ENCODE measurements around the gene C2CD4C. TPM values are rescaled to one million over a fixed set of nuclear protein-coding genes. Genes with fewer than 3 reads are reported as not detected.

Gene C2CD4C
- total RNA-seq, 1 experiment from 2014 or later = 9.8 TPM

DNA sequence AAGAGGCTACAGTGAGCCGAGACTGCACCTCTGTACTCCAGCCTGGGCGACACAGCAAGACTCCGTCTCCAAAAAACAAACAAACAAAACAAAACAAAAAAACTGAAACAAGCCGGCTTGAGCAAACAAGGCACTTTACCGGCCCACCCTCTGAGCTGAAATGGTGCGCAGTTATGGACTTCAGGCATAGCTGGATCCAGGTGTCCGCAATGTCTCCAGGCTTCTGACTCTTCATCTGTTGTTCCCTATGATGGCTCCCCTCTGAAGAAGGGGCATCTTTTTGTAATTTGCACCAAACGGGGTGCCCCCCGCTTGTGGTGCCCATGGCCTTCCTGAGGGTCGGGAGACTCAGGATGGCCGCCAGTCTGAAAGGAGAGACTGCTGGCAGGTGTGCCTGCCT is 6.2 kb downstream of the C2CD4C start:
- peak overlapping the region; percentile 72; the same call in 1 of the 2 replicates for H3K27ac Mint-ChIP-seq
- H3K27me3 Mint-ChIP-seq (ENCODE audit: low read depth) = no peaks in the 10 kb centered on the region; the same call in 1 of the 2 replicates
- ATAC-seq = no peak
- no peaks in the 10 kb centered on the region for H3K4me1 Mint-ChIP-seq
- DNase-seq (ENCODE audit: low spot score) = no peak
- TF ChIP-seq GTF2I (CRISPR knock-in tag; conservative IDR thresholded peaks at IDR 0.05) (peak; percentile 76; the same call in 1 of the 2 replicates), FOXP1 (CRISPR knock-in tag; IDR thresholded peaks at IDR 0.05; ENCODE audit: borderline replicate concordance) (no peak)
- no peaks in the 10 kb centered on the region for H3K36me3 Mint-ChIP-seq
- POLR2A ChIA-PET = no interaction called here
- no peak overlapping the region for H3K4me3 Mint-ChIP-seq
- H3K9me3 Mint-ChIP-seq = no peaks in the 10 kb centered on the region
- CTCF ChIA-PET = interaction anchor here (1.5 to 2.2 kb wide), 3 partner anchors 9 to 77 kb away, joined by 4 to 8 read pairs (median 7); no protein-coding TSS in a partner anchor

DNA sequence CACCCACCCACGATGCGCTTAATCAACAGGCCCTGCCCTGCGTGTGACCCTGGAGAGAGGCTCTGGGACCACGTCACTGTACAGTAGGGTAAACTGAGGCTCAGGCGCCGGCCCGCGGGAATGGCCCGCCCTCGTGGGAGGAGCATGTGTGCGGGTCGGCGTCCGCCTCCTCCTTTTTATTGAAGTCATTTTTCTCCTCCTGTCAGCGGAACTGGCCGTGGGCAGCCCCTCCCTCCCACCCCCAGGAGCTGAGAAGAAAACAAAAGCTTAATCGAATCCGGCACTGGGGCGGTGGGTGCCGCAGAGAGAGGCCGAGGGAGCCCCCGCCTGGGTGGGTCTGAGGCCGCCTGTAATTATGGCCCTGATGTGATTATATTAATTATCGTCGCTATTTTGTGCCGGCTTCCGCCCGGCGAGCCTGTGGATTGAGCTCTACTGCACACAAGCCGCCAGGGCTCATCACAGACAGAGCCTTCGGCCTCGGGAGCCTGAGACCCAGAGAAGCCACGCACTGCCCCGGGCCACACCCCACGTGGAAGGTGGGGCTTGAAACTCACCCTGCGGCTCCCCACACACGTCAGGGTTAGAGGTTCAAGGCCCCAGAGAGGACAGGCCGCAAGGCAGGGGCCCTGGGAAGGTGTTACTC is 7.0 kb downstream of the C2CD4C start:
- no peak for ATAC-seq
- CTCF ChIA-PET = interaction anchor here (2.2 kb wide), 2 partner anchors 10 to 18 kb away, joined by 7 to 8 read pairs; no protein-coding TSS in a partner anchor
- Mint-ChIP-seq H3K4me3 (no peak overlapping the region), H3K36me3 (no peaks in the 10 kb centered on the region), H3K27ac (no peak overlapping the region), H3K9me3 (no peaks in the 10 kb centered on the region; the same call in 1 of the 2 replicates), H3K27me3 (ENCODE audit: low read depth) (no peaks in the 10 kb centered on the region; the same call in 1 of the 2 replicates), H3K4me1 (no peaks in the 10 kb centered on the region)
- DNase-seq (ENCODE audit: low spot score) = no peak
- POLR2A ChIA-PET = no interaction called here
- TF ChIP-seq TEAD1 (CRISPR knock-in tag; IDR thresholded peaks at IDR 0.05) (no peak), NFE2L1 (CRISPR knock-in tag; IDR thresholded peaks at IDR 0.05) (no peak), ATF1 (CRISPR knock-in tag; IDR thresholded peaks at IDR 0.05) (no peak), NR3C1 (CRISPR knock-in tag; conservative IDR thresholded peaks at IDR 0.05; ENCODE audit: low read depth) (no peak), RELA (CRISPR knock-in tag; IDR thresholded peaks at IDR 0.05; ENCODE audit: borderline replicate concordance) (no peak), FOXJ3 (CRISPR knock-in tag; IDR thresholded peaks at IDR 0.05; ENCODE audit: borderline replicate concordance) (no peak), GTF2I (CRISPR knock-in tag; conservative IDR thresholded peaks at IDR 0.05) (no peak), OVOL2 (CRISPR knock-in tag; IDR thresholded peaks at IDR 0.05; ENCODE audit: borderline replicate concordance) (no peak), FOXK1 (CRISPR knock-in tag; IDR thresholded peaks at IDR 0.05) (no peak), TP53 (CRISPR knock-in tag; IDR thresholded peaks at IDR 0.05) (no peak)
- TF ChIP-seq, protein P1, sequence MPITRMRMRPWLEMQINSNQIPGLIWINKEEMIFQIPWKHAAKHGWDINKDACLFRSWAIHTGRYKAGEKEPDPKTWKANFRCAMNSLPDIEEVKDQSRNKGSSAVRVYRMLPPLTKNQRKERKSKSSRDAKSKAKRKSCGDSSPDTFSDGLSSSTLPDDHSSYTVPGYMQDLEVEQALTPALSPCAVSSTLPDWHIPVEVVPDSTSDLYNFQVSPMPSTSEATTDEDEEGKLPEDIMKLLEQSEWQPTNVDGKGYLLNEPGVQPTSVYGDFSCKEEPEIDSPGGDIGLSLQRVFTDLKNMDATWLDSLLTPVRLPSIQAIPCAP (CRISPR knock-in tag; IDR thresholded peaks at IDR 0.05) = no peak
- TF ChIP-seq, protein P2, sequence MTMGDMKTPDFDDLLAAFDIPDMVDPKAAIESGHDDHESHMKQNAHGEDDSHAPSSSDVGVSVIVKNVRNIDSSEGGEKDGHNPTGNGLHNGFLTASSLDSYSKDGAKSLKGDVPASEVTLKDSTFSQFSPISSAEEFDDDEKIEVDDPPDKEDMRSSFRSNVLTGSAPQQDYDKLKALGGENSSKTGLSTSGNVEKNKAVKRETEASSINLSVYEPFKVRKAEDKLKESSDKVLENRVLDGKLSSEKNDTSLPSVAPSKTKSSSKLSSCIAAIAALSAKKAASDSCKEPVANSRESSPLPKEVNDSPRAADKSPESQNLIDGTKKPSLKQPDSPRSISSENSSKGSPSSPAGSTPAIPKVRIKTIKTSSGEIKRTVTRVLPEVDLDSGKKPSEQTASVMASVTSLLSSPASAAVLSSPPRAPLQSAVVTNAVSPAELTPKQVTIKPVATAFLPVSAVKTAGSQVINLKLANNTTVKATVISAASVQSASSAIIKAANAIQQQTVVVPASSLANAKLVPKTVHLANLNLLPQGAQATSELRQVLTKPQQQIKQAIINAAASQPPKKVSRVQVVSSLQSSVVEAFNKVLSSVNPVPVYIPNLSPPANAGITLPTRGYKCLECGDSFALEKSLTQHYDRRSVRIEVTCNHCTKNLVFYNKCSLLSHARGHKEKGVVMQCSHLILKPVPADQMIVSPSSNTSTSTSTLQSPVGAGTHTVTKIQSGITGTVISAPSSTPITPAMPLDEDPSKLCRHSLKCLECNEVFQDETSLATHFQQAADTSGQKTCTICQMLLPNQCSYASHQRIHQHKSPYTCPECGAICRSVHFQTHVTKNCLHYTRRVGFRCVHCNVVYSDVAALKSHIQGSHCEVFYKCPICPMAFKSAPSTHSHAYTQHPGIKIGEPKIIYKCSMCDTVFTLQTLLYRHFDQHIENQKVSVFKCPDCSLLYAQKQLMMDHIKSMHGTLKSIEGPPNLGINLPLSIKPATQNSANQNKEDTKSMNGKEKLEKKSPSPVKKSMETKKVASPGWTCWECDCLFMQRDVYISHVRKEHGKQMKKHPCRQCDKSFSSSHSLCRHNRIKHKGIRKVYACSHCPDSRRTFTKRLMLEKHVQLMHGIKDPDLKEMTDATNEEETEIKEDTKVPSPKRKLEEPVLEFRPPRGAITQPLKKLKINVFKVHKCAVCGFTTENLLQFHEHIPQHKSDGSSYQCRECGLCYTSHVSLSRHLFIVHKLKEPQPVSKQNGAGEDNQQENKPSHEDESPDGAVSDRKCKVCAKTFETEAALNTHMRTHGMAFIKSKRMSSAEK (CRISPR knock-in tag; IDR thresholded peaks at IDR 0.05; ENCODE audit: borderline replicate concordance) = no peak
- TF ChIP-seq, protein P3, sequence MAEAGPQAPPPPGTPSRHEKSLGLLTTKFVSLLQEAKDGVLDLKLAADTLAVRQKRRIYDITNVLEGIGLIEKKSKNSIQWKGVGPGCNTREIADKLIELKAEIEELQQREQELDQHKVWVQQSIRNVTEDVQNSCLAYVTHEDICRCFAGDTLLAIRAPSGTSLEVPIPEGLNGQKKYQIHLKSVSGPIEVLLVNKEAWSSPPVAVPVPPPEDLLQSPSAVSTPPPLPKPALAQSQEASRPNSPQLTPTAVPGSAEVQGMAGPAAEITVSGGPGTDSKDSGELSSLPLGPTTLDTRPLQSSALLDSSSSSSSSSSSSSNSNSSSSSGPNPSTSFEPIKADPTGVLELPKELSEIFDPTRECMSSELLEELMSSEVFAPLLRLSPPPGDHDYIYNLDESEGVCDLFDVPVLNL (CRISPR knock-in tag; IDR thresholded peaks at IDR 0.05; ENCODE audit: borderline replicate concordance, low read depth) = no peak
- TF ChIP-seq, protein P4, sequence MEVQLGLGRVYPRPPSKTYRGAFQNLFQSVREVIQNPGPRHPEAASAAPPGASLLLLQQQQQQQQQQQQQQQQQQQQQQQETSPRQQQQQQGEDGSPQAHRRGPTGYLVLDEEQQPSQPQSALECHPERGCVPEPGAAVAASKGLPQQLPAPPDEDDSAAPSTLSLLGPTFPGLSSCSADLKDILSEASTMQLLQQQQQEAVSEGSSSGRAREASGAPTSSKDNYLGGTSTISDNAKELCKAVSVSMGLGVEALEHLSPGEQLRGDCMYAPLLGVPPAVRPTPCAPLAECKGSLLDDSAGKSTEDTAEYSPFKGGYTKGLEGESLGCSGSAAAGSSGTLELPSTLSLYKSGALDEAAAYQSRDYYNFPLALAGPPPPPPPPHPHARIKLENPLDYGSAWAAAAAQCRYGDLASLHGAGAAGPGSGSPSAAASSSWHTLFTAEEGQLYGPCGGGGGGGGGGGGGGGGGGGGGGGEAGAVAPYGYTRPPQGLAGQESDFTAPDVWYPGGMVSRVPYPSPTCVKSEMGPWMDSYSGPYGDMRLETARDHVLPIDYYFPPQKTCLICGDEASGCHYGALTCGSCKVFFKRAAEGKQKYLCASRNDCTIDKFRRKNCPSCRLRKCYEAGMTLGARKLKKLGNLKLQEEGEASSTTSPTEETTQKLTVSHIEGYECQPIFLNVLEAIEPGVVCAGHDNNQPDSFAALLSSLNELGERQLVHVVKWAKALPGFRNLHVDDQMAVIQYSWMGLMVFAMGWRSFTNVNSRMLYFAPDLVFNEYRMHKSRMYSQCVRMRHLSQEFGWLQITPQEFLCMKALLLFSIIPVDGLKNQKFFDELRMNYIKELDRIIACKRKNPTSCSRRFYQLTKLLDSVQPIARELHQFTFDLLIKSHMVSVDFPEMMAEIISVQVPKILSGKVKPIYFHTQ (CRISPR knock-in tag; IDR thresholded peaks at IDR 0.05) = no peak
- TF ChIP-seq, protein P5, sequence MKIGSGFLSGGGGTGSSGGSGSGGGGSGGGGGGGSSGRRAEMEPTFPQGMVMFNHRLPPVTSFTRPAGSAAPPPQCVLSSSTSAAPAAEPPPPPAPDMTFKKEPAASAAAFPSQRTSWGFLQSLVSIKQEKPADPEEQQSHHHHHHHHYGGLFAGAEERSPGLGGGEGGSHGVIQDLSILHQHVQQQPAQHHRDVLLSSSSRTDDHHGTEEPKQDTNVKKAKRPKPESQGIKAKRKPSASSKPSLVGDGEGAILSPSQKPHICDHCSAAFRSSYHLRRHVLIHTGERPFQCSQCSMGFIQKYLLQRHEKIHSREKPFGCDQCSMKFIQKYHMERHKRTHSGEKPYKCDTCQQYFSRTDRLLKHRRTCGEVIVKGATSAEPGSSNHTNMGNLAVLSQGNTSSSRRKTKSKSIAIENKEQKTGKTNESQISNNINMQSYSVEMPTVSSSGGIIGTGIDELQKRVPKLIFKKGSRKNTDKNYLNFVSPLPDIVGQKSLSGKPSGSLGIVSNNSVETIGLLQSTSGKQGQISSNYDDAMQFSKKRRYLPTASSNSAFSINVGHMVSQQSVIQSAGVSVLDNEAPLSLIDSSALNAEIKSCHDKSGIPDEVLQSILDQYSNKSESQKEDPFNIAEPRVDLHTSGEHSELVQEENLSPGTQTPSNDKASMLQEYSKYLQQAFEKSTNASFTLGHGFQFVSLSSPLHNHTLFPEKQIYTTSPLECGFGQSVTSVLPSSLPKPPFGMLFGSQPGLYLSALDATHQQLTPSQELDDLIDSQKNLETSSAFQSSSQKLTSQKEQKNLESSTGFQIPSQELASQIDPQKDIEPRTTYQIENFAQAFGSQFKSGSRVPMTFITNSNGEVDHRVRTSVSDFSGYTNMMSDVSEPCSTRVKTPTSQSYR (CRISPR knock-in tag; IDR thresholded peaks at IDR 0.05) = no peak
- TF ChIP-seq, protein P6, sequence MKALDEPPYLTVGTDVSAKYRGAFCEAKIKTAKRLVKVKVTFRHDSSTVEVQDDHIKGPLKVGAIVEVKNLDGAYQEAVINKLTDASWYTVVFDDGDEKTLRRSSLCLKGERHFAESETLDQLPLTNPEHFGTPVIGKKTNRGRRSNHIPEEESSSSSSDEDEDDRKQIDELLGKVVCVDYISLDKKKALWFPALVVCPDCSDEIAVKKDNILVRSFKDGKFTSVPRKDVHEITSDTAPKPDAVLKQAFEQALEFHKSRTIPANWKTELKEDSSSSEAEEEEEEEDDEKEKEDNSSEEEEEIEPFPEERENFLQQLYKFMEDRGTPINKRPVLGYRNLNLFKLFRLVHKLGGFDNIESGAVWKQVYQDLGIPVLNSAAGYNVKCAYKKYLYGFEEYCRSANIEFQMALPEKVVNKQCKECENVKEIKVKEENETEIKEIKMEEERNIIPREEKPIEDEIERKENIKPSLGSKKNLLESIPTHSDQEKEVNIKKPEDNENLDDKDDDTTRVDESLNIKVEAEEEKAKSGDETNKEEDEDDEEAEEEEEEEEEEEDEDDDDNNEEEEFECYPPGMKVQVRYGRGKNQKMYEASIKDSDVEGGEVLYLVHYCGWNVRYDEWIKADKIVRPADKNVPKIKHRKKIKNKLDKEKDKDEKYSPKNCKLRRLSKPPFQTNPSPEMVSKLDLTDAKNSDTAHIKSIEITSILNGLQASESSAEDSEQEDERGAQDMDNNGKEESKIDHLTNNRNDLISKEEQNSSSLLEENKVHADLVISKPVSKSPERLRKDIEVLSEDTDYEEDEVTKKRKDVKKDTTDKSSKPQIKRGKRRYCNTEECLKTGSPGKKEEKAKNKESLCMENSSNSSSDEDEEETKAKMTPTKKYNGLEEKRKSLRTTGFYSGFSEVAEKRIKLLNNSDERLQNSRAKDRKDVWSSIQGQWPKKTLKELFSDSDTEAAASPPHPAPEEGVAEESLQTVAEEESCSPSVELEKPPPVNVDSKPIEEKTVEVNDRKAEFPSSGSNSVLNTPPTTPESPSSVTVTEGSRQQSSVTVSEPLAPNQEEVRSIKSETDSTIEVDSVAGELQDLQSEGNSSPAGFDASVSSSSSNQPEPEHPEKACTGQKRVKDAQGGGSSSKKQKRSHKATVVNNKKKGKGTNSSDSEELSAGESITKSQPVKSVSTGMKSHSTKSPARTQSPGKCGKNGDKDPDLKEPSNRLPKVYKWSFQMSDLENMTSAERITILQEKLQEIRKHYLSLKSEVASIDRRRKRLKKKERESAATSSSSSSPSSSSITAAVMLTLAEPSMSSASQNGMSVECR (CRISPR knock-in tag; IDR thresholded peaks at IDR 0.05; ENCODE audit: borderline replicate concordance) = no peak

All from WTC11 (cell line).